Measurements from ENCODE around the gene SETDB1.

DNA sequence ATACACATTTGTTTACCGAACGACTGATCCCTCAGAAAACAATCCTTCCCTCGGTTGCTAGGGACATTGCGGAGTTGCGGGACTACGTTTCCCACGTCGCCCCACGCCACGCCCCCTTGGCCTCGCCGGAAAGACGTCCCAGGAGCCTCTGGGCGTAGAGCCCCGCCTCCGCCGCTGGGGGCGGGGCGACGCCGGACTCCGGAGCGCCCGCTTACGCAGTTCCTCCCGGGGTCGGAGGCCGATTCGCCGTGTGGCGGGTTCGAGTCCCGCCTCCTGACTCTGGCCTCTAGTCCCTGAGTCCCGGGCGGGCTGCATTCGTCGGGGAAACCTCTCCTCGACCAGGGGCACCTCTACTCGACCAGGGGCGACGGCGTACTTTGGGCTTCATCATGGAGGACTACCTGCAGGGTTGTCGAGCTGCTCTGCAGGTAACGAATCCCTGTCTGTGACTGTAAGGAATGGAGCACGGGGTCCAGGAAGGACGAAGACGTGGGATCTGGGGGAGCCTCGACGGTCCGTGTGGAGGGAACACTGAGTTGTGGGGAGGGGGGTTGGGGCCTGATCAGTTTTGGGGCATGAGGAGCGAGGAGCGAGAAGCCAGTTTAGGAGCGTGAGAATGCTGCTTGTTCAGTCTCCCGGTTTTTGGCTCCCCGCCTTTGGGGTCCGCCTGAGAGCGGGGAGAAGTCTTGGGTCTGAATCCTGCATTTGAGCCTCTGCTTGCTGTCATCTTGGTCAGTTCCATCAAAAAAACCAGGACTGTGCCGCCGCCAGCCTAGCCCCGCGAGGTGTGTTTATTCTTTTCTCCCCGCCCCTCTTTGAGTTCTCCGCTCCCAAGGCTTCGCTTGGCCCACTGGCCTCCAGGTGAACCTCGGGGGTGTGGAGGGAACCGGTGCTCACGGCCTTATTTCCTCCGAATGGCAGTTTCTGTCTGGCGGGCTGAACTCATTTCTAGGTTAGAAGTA, 82.4 kb downstream of the SETDB1 start, which contains the start of gene PRUNE1:
- TF ChIP-seq, protein P1, sequence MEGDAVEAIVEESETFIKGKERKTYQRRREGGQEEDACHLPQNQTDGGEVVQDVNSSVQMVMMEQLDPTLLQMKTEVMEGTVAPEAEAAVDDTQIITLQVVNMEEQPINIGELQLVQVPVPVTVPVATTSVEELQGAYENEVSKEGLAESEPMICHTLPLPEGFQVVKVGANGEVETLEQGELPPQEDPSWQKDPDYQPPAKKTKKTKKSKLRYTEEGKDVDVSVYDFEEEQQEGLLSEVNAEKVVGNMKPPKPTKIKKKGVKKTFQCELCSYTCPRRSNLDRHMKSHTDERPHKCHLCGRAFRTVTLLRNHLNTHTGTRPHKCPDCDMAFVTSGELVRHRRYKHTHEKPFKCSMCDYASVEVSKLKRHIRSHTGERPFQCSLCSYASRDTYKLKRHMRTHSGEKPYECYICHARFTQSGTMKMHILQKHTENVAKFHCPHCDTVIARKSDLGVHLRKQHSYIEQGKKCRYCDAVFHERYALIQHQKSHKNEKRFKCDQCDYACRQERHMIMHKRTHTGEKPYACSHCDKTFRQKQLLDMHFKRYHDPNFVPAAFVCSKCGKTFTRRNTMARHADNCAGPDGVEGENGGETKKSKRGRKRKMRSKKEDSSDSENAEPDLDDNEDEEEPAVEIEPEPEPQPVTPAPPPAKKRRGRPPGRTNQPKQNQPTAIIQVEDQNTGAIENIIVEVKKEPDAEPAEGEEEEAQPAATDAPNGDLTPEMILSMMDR (IDR thresholded peaks at IDR 0.05) = peak in 1 of 5 experiments; percentile 28
- TF ChIP-seq POLR2A (IDR thresholded peaks at IDR 0.05) = peak; percentile 48

All from transverse colon (tissue), 3 donors.